GM12878 (cell line): ENCODE measurements around the gene COL13A1. TPM values are rescaled to one million over a fixed set of nuclear protein-coding genes. Genes with fewer than 3 reads are reported as not detected.

Experiments used
- ATAC-seq: fragments of 200-7000 bp; cut with Tn5 transposase; 3 replicates; pipeline ENCODE4 v1.9.1; 2020; ENCODE audit warnings: mild to moderate bottlenecking, moderate library complexity
- BruUV-seq: library from RNA; stranded (reverse); fragments of 400-500 nt; replicated peaks from 2 replicates; lab custom pipeline; 2021; lab: Mats Ljungman, UMichigan
- CTCF ChIA-PET: fragments of 300-600 bp; sonication (Branson Sonifier 250); formaldehyde crosslinking; extraction: SDS; loops from one replicate; lab custom pipeline; 2021; ENCODE audit warnings: inconsistent platforms; lab: Yijun Ruan, JAX
- POLR2A ChIA-PET: fragments of 350-600 bp; formaldehyde crosslinking; extraction: SDS; loops from one replicate; lab custom pipeline; 2021; ENCODE audit warnings: inconsistent platforms; lab: Charles Lee
- RAD21 ChIA-PET: fragments of 300-600 bp; sonication (Branson Sonifier 250); formaldehyde crosslinking; loops from one replicate; lab custom pipeline; 2023; ENCODE audit warnings: antibody characterized with exemption; ENCODE audit not compliant: unreplicated experiment; lab: Charles Lee
- SMC1A ChIA-PET: fragments of 300-600 bp; sonication (Branson Sonifier 250); formaldehyde crosslinking; loops from one replicate; lab custom pipeline; 2023; ENCODE audit not compliant: unreplicated experiment, uncharacterized antibody; lab: Charles Lee
- DNase-seq: peaks from one replicate; pipeline ENCODE4 v3.0.0-alpha.2; 2011; ENCODE audit warnings: low read depth, low spot score
- FAIRE-seq: peaks from 3 replicates; lab custom pipeline; 2011; peaks lifted over from hg19 to GRCh38; lab: Jason Lieb, UNC
- H2AFZ ChIP-seq: 2 replicates; pipeline ENCODE4 v1.6.0; 2011; ENCODE audit warnings: low read depth, low read length, control low read depth; ENCODE audit not compliant: control insufficient read depth
- H3K27ac ChIP-seq: 2 replicates; pipeline ENCODE4 v1.5.1; 2011; ENCODE audit warnings: control low read depth; ENCODE audit not compliant: control insufficient read depth, insufficient read depth
- H3K27me3 ChIP-seq, 2 experiments: replicated peaks in 1 of 2; 2 replicates each; pipeline versions ENCODE4 v1.6.0 to v1.6.1; 2011; ENCODE audit warnings: low read length in 1 of 2; ENCODE audit not compliant: control insufficient read depth in 2 of 2, insufficient read depth in 2 of 2
- H3K36me3 ChIP-seq, 2 experiments: 2 replicates each; pipeline ENCODE4 v1.5.1; 2011; ENCODE audit warnings: low read length in 1 of 2; ENCODE audit not compliant: control insufficient read depth in 2 of 2, insufficient read depth in 2 of 2
- H3K4me1 ChIP-seq: 2 replicates; pipeline ENCODE4 v1.6.1; 2011; ENCODE audit warnings: mild to moderate bottlenecking, low read length, moderate library complexity, mixed read lengths; ENCODE audit not compliant: control insufficient read depth, insufficient read depth
- H3K4me2 ChIP-seq: 2 replicates; pipeline ENCODE4 v1.6.0; 2011; ENCODE audit warnings: control low read depth; ENCODE audit not compliant: control insufficient read depth, insufficient read depth
- H3K4me3 ChIP-seq: fragments of 200-600 bp; sonication (generic); 2 replicates; pipeline ENCODE4 v1.5.1; 2016
- H3K79me2 ChIP-seq: 2 replicates; pipeline ENCODE4 v1.6.0; 2011; ENCODE audit warnings: low read length; ENCODE audit not compliant: control insufficient read depth, insufficient read depth
- H3K9ac ChIP-seq: 2 replicates; pipeline ENCODE4 v1.8.0; 2011; ENCODE audit warnings: low read length, control low read depth, mixed read lengths; ENCODE audit not compliant: control insufficient read depth, insufficient read depth
- H3K9me3 ChIP-seq: replicated peaks from 3 replicates; pipeline ENCODE4 v1.5.1; 2011; ENCODE audit warnings: mild to moderate bottlenecking, low read length; ENCODE audit not compliant: control insufficient read depth, insufficient read depth
- H4K20me1 ChIP-seq: 2 replicates; pipeline ENCODE4 v1.6.0; 2011; ENCODE audit not compliant: control insufficient read depth, insufficient read depth
- ATF3 ChIP-seq: IDR thresholded peaks from 2 replicates; pipeline ENCODE4 v1.6.1; 2011; ENCODE audit warnings: low read depth, mild to moderate bottlenecking, low read length, moderate library complexity, borderline replicate concordance; ENCODE audit errors: extremely low read depth
- BRCA1 ChIP-seq: IDR thresholded peaks from 2 replicates; pipeline ENCODE4 v1.6.1; 2011; ENCODE audit warnings: low read depth, low read length, improper control_type of control experiment
- ELK1 ChIP-seq: IDR thresholded peaks from 2 replicates; pipeline ENCODE4 v1.6.1; 2012; ENCODE audit warnings: low read depth, low read length, improper control_type of control experiment
- KAT2A ChIP-seq: conservative IDR thresholded peaks from 2 replicates; pipeline ENCODE4 v1.6.1; 2011; ENCODE audit warnings: low read depth, low read length; ENCODE audit not compliant: control insufficient read depth
- KLF5 ChIP-seq: fragments of 450-650 bp; IDR thresholded peaks from 2 replicates; pipeline ENCODE4 v1.6.1; 2014; ENCODE audit warnings: mild to moderate bottlenecking; ENCODE audit not compliant: partially characterized antibody
- MXI1 ChIP-seq: fragments of 150-350 bp; IDR thresholded peaks from 2 replicates; pipeline ENCODE4 v1.6.1; 2011; ENCODE audit warnings: low read depth, mild to moderate bottlenecking, inconsistent platforms, low read length, improper control_type of control experiment
- MYC ChIP-seq: IDR thresholded peaks from 2 replicates; pipeline ENCODE4 v1.6.1; 2011; ENCODE audit warnings: mild to moderate bottlenecking, low read length, moderate library complexity, inconsistent platforms; ENCODE audit not compliant: insufficient read depth, insufficient replicate concordance, insufficient read length, severe bottlenecking
- NFXL1 ChIP-seq: fragments of 450-650 bp; IDR thresholded peaks from 2 replicates; pipeline ENCODE4 v1.6.1; 2017; ENCODE audit warnings: antibody characterized with exemption, mild to moderate bottlenecking, borderline replicate concordance
- NR2C1 ChIP-seq: fragments of 450-650 bp; IDR thresholded peaks from 2 replicates; pipeline ENCODE4 v1.6.1; 2017; ENCODE audit warnings: antibody characterized with exemption, mild to moderate bottlenecking, moderate library complexity
- RAD21 ChIP-seq: IDR thresholded peaks from 2 replicates; pipeline ENCODE4 v1.6.1; 2011; ENCODE audit warnings: mild to moderate bottlenecking, low read depth, low read length, moderate library complexity; ENCODE audit not compliant: insufficient read depth
- SP1 ChIP-seq: IDR thresholded peaks from one replicate; pipeline ENCODE4 v1.6.1; 2011; ENCODE audit warnings: low read depth, low read length
- TCF12 ChIP-seq: IDR thresholded peaks from 2 replicates; pipeline ENCODE4 v1.6.1; 2011; ENCODE audit warnings: low read depth, mild to moderate bottlenecking, low read length
- USF1 ChIP-seq: IDR thresholded peaks from 2 replicates; pipeline ENCODE4 v1.6.1; 2011; ENCODE audit warnings: borderline replicate concordance, low read depth, mild to moderate bottlenecking, moderate library complexity, mixed read lengths, low read length; ENCODE audit not compliant: insufficient read depth; ENCODE audit errors: extremely low read length
- WGBS: methylation state at CpG from one replicate; pipeline ENCODE4 v1.1.6; 2016; ENCODE audit warnings: low lambda C conversion rate; ENCODE audit not compliant: insufficient replicate concordance, insufficient coverage; ENCODE audit errors: missing lambda C conversion rate; 5-methylcytosine and 5-hydroxymethylcytosine counted together
- in situ Hi-C: fragments of 300-500 bp; cut with MboI; formaldehyde crosslinking; loops from 9 replicates; pipeline ENCODE4 v1.14.3; 2018; ENCODE audit warnings: mixed read lengths
- intact Hi-C: fragments of 100-400 bp; cut with micrococcal nuclease; formaldehyde crosslinking; loops from one replicate; pipeline ENCODE4 v1.14.2; 2022; ENCODE audit not compliant: unreplicated experiment
- polyA plus RNA-seq, 11 experiments: library from polyadenylated mRNA; depleted of rRNA in 4 of 11; unstranded in 6 of 11; stranded (reverse) in 5 of 11; fragments of >200 nt; fragmentation: Nextera tagmentation in 4 of 11; fragmentation: Illumina TruSeq in 1 of 11; extraction: Ambion mirVana in 4 of 11; extraction: Trizol in 1 of 11; gene quantifications; 1 replicate in 1 of 11; 2 replicates in 10 of 11; pipeline versions ENCODE4 v1.2.1 to v1.2.3, GENCODE V29; 2011 to 2016; ENCODE audit warnings: inconsistent platforms in 2 of 11, missing spikeins in 2 of 11, low read depth in 1 of 11
- total RNA-seq, 4 experiments: library from RNA; depleted of rRNA in 3 of 4; stranded (reverse); fragments of >200 nt in 3 of 4; fragmentation: Illumina TruSeq in 1 of 4; extraction: Trizol in 1 of 4; gene quantifications; 2 replicates each; pipeline versions ENCODE4 v1.2.1 to v1.2.3, GENCODE V29; 2013 to 2021
- TF ChIP-seq, protein P1 (sequence below): fragments of 450-650 bp; IDR thresholded peaks from 2 replicates; pipeline ENCODE4 v1.6.1; 2017; ENCODE audit warnings: mild to moderate bottlenecking, moderate library complexity
- TF ChIP-seq, protein P2 (sequence below): IDR thresholded peaks from 2 replicates; pipeline ENCODE4 v1.6.1; 2012; ENCODE audit warnings: low read length, inconsistent platforms

The COL13A1 gene
- total and polyA plus RNA-seq, 10 of the 15 experiments (the other 5 are each of a cell fraction or from before 2014, with no cell fraction given), result 0.03 to 0.15 (median 0.05) TPM; not detected in 7

DNA sequence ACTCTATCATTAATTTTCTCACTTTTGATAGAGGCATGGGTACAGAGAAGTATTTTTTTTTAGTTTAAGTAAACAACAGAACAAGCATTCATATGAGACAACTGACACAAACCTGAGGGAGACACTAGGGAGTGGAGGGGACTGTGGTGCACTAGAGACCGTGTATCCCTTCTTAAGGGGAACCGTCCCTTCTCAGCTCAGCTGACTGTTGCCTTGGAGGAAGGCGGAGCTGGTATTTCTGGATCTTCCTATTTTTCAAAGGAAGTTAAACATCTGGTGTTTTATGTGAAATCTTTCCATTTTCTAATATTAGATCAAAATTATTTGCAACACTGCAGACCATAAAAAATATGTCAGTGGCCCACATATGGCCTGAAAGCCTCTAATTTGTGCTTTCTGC is 137.4 kb downstream of the COL13A1 start:
- CTCF ChIA-PET, result interaction anchor here (1.5 to 9.2 kb wide), 2 partner anchors 20 to 207 kb away, joined by 4 to 100 read pairs; partner anchors contain the start of gene TYSND1
- 84% methylated on average over 3 of the region's 3 CpGs for WGBS
- TF ChIP-seq USF1 (no peak), BRCA1 (no peak), MXI1 (no peak), NR2C1 (no peak), KLF5 (no peak), ELK1 (no peak), NFXL1 (no peak), TCF12 (no peak), ATF3 (no peak), SP1 (no peak), MYC (no peak), RAD21 (no peak), KAT2A (no peak)
- TF ChIP-seq, protein P1, sequence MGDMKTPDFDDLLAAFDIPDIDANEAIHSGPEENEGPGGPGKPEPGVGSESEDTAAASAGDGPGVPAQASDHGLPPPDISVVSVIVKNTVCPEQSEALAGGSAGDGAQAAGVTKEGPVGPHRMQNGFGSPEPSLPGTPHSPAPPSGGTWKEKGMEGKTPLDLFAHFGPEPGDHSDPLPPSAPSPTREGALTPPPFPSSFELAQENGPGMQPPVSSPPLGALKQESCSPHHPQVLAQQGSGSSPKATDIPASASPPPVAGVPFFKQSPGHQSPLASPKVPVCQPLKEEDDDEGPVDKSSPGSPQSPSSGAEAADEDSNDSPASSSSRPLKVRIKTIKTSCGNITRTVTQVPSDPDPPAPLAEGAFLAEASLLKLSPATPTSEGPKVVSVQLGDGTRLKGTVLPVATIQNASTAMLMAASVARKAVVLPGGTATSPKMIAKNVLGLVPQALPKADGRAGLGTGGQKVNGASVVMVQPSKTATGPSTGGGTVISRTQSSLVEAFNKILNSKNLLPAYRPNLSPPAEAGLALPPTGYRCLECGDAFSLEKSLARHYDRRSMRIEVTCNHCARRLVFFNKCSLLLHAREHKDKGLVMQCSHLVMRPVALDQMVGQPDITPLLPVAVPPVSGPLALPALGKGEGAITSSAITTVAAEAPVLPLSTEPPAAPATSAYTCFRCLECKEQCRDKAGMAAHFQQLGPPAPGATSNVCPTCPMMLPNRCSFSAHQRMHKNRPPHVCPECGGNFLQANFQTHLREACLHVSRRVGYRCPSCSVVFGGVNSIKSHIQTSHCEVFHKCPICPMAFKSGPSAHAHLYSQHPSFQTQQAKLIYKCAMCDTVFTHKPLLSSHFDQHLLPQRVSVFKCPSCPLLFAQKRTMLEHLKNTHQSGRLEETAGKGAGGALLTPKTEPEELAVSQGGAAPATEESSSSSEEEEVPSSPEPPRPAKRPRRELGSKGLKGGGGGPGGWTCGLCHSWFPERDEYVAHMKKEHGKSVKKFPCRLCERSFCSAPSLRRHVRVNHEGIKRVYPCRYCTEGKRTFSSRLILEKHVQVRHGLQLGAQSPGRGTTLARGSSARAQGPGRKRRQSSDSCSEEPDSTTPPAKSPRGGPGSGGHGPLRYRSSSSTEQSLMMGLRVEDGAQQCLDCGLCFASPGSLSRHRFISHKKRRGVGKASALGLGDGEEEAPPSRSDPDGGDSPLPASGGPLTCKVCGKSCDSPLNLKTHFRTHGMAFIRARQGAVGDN, result no peak
- TF ChIP-seq, protein P2, sequence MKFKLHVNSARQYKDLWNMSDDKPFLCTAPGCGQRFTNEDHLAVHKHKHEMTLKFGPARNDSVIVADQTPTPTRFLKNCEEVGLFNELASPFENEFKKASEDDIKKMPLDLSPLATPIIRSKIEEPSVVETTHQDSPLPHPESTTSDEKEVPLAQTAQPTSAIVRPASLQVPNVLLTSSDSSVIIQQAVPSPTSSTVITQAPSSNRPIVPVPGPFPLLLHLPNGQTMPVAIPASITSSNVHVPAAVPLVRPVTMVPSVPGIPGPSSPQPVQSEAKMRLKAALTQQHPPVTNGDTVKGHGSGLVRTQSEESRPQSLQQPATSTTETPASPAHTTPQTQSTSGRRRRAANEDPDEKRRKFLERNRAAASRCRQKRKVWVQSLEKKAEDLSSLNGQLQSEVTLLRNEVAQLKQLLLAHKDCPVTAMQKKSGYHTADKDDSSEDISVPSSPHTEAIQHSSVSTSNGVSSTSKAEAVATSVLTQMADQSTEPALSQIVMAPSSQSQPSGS, result no peak

More for the DNA sequence above, 137.4 kb downstream of the COL13A1 start:
- Histone ChIP-seq H3K79me2 (no peaks in the 10 kb centered on the region), H3K9ac (no peak overlapping the region), H3K27me3 (peaks cover 0 to 2% of the 10 kb centered on the region in 2 experiments; a peak in 2 of 4 replicates), H3K36me3 (no peaks in the 10 kb centered on the region), H3K9me3 (no peaks in the 10 kb centered on the region; the same call in 2 of the 3 replicates), H2AFZ (no peak overlapping the region), H3K4me2 (no peak overlapping the region), H3K4me1 (no peaks in the 10 kb centered on the region), H4K20me1 (no peaks in the 10 kb centered on the region), H3K27ac (no peak overlapping the region), H3K4me3 (no peak overlapping the region)
- intact Hi-C loops (no loop called here), in situ Hi-C loops (no loop called here)
- FAIRE-seq, result no peak
- POLR2A ChIA-PET, result no interaction called here
- DNase-seq, result no peak
- RAD21 ChIA-PET, result interaction anchor here (0.7 to 4.5 kb wide), 2 partner anchors 20 to 207 kb away, joined by 3 to 37 read pairs; partner anchors contain the start of gene TYSND1
- BruUV-seq, result no TSS peak
- ATAC-seq, result no peak
- SMC1A ChIA-PET, result interaction anchor here (3.1 kb wide), 1 partner anchor 20 kb away, joined by 26 read pairs; no protein-coding TSS in a partner anchor
